Neuronal stem cell (in vitro differentiated cells): ENCODE data around the gene PKP4.

Experiments
- DNase-seq: peaks from one replicate; pipeline ENCODE4 v3.0.0-alpha.2; 2013; ENCODE audit warnings: low spot score
- H2AFZ ChIP-seq: one replicate; pipeline ENCODE4 v1.6.1; 2013; ENCODE audit warnings: mild to moderate bottlenecking, low read length, inconsistent platforms
- H2AK5ac ChIP-seq: 2 replicates; pipeline ENCODE4 v1.6.1; 2013; ENCODE audit warnings: low read depth, mild to moderate bottlenecking, inconsistent platforms, low read length, moderate library complexity, mixed read lengths
- H2BK120ac ChIP-seq: 2 replicates; pipeline ENCODE4 v1.6.1; 2013; ENCODE audit warnings: low read depth, mild to moderate bottlenecking, inconsistent platforms, low read length, moderate library complexity, mixed read lengths
- H2BK12ac ChIP-seq: one replicate; pipeline ENCODE4 v1.6.1; 2013; ENCODE audit warnings: low read length, inconsistent platforms
- H2BK15ac ChIP-seq: 2 replicates; pipeline ENCODE4 v1.6.1; 2013; ENCODE audit warnings: mild to moderate bottlenecking, low read length, inconsistent platforms, mixed read lengths
- H2BK5ac ChIP-seq: one replicate; pipeline ENCODE4 v1.6.1; 2013; ENCODE audit warnings: inconsistent platforms, mild to moderate bottlenecking, low read length, moderate library complexity
- H3K14ac ChIP-seq: one replicate; pipeline ENCODE4 v1.6.1; 2013; ENCODE audit warnings: low read length, inconsistent platforms
- H3K18ac ChIP-seq: 2 replicates; pipeline ENCODE4 v1.6.1; 2013; ENCODE audit warnings: low read length, inconsistent platforms
- H3K23ac ChIP-seq: 2 replicates; pipeline ENCODE4 v1.6.1; 2013; ENCODE audit warnings: low read depth, mild to moderate bottlenecking, mixed read lengths, low read length, inconsistent platforms; ENCODE audit not compliant: poor library complexity
- H3K27ac ChIP-seq: replicated peaks from 3 replicates; pipeline ENCODE4 v1.5.1; 2013; ENCODE audit warnings: low read length, inconsistent platforms
- H3K27me3 ChIP-seq, 3 experiments: 2 replicates each; pipeline ENCODE4 v1.6.1; 2013; ENCODE audit warnings: low read length in 3 of 3, mild to moderate bottlenecking in 2 of 3, inconsistent platforms in 1 of 3, low read depth in 1 of 3, mixed read lengths in 1 of 3, moderate library complexity in 1 of 3; ENCODE audit not compliant: control insufficient read depth in 3 of 3, insufficient read depth in 3 of 3
- H3K36me3 ChIP-seq, 2 donors: replicated peaks in 1 of 2; 2 replicates each; pipeline ENCODE4 v1.6.1; 2013; ENCODE audit warnings: low read length in 2 of 2; ENCODE audit not compliant: control insufficient read depth in 2 of 2, insufficient read depth in 2 of 2
- H3K4ac ChIP-seq: 2 replicates; pipeline ENCODE4 v1.6.1; 2013; ENCODE audit warnings: inconsistent platforms, mild to moderate bottlenecking, low read length, moderate library complexity
- H3K4me1 ChIP-seq, 2 donors: 1 replicate in 1 of 2; 2 replicates in 1 of 2; pipeline ENCODE4 v1.6.1; 2013; ENCODE audit warnings: low read length in 2 of 2, low read depth in 1 of 2; ENCODE audit not compliant: control insufficient read depth in 2 of 2, insufficient read depth in 1 of 2
- H3K4me2 ChIP-seq: one replicate; pipeline ENCODE4 v1.6.1; 2013; ENCODE audit warnings: mild to moderate bottlenecking, low read length, inconsistent platforms; ENCODE audit not compliant: insufficient read depth, poor library complexity, severe bottlenecking
- H3K4me3 ChIP-seq, 2 donors: 2 replicates each; pipeline ENCODE4 v1.5.1; 2013; ENCODE audit warnings: low read length in 2 of 2, mild to moderate bottlenecking in 2 of 2, inconsistent platforms in 1 of 2, moderate library complexity in 1 of 2
- H3K79me1 ChIP-seq: one replicate; pipeline ENCODE4 v1.6.1; 2013; ENCODE audit warnings: low read depth, mild to moderate bottlenecking, inconsistent platforms, low read length, moderate library complexity
- H3K9ac ChIP-seq: one replicate; pipeline ENCODE4 v1.6.1; 2013; ENCODE audit warnings: mild to moderate bottlenecking, low read depth, low read length, inconsistent platforms; ENCODE audit not compliant: poor library complexity
- H3K9me3 ChIP-seq, 2 donors: replicated peaks in 1 of 2; 2 replicates each; pipeline versions ENCODE3 to v1.6.1; 2013; ENCODE audit warnings: low read length in 2 of 2, mild to moderate bottlenecking in 2 of 2, inconsistent platforms in 1 of 2, low read depth in 1 of 2, mixed read lengths in 1 of 2, moderate library complexity in 1 of 2; ENCODE audit not compliant: control insufficient read depth in 2 of 2, insufficient read depth in 1 of 2
- H4K8ac ChIP-seq: one replicate; pipeline ENCODE4 v1.6.1; 2013; ENCODE audit warnings: low read depth, mild to moderate bottlenecking, inconsistent platforms, low read length, moderate library complexity
- H4K91ac ChIP-seq: one replicate; pipeline ENCODE4 v1.6.1; 2013; ENCODE audit warnings: low read length, low read depth, mild to moderate bottlenecking, inconsistent platforms; ENCODE audit not compliant: poor library complexity
- WGBS, 2 donors: extraction: QIAGEN DNeasy Blood & Tissue Kit; methylation state at CpG; one replicate each; pipeline ENCODE4 v1.1.7; 2013; ENCODE audit warnings: missing lambda C conversion rate in 2 of 2, mixed read lengths in 1 of 2; ENCODE audit not compliant: insufficient read length in 2 of 2, insufficient replicate concordance in 1 of 2; ENCODE audit errors: extremely low coverage in 2 of 2; 5-methylcytosine and 5-hydroxymethylcytosine counted together

PKP4 gene

DNA sequence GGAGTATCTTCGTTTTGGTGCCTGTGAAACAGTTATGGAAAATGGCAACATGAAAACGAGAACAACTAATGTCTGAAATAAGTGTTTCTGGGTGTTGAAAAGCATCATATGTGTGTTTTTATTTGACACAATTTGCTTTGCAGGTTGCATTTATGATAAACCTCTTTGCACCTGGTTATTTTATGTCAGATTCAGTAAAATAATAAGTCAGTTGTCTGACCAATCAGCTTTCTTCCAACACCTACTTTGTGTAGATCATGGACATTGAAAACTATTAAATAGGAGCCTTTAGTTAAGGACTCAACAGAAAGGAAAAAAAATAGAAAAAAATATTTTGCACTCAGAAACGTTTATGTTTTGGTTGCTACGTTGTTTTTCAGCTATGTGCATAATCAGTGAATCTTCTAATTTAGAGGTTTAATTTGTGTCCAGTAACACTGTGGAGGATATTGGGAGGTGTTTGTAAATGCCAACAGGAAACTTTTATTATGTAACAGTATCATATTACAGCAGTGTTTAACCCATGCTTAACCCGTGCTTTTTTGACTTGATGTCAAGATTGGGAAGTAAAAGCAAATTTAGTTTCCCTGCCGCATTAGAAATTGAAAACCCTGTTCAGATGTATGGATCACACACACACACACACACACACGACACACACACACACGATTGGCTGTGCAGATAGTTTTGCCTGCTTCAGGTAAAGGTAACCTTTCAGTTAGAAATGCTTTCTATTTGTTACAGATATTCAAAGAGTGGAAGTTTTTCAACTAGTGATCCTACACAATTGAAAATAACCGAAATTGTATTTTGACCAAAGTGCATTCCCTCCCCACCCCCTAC, 2.6 kb downstream of the PKP4 start:
- Histone ChIP-seq H4K91ac (no peak overlapping the region), H2BK15ac (no peak overlapping the region), H2AK5ac (no peak overlapping the region), H2AFZ (no peak overlapping the region), H2BK5ac (no peak overlapping the region), H3K4me3 (peak overlapping the region in 1 of 2 donors; percentile 85), H3K23ac (no peak overlapping the region), H2BK12ac (no peak overlapping the region), H3K18ac (no peak overlapping the region), H3K4me2 (no peak overlapping the region), H3K9me3 (no peaks in the 10 kb centered on the region), H3K36me3 (no peaks in the 10 kb centered on the region), H2BK120ac (no peak overlapping the region), H3K4me1 (peaks cover 13 to 18% of the 10 kb centered on the region in 2 donors), H3K27ac (no peak overlapping the region), H3K4ac (no peak overlapping the region), H3K27me3 (peaks cover 0 to 5% (median 0%) of the 10 kb centered on the region in 3 experiments), H4K8ac (no peak overlapping the region), H3K9ac (no peak overlapping the region), H3K79me1 (peaks cover 4% of the 10 kb centered on the region), H3K14ac (no peak overlapping the region)
- DNase-seq = no peak
- no CpG with 5 or more reads among the region's 9 CpGs for WGBS, 2 donors

DNA sequence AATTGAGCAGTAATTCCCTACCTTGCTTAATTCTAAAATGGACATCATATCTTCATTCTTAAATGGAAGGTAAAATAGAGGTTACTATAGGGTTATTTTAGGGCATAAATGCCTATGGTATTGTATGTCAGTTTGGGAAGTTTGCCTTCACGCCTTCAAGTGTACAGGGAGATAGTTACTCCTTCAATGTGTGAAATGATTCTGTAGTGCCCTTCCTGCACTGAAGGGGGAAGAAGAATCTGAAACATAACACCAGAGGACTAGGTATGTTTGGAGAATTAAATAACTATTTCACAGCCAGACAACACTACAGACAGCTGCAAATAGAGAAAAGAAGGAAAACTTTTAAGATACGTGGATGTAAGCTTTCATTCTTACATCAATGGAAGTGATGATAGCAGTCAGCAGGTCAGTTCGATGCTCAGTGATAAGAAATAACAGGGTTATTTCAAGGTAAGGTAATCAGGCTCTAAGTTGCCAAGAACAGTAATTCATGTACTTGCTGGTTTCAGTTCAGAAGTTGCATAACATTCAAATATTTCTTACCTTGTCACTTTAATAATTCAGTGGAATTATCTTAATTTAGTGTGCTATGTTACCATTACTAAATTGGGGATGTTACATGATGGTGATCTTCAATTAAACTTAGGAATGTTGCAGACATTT, 4.0 kb downstream of the PKP4 start:
- H2AFZ ChIP-seq = no peak overlapping the region
- no peaks in the 10 kb centered on the region for H3K36me3 ChIP-seq
- H3K23ac ChIP-seq = no peak overlapping the region
- no peak overlapping the region for H3K9ac ChIP-seq
- peaks cover 13 to 18% of the 10 kb centered on the region in 2 donors for H3K4me1 ChIP-seq
- no peaks in the 10 kb centered on the region for H3K9me3 ChIP-seq
- no peak overlapping the region for H3K4ac ChIP-seq
- no peak overlapping the region for H2AK5ac ChIP-seq
- no peak overlapping the region for H2BK15ac ChIP-seq
- H3K27me3 ChIP-seq = no peaks in the 10 kb centered on the region
- H3K4me3 ChIP-seq = no peak overlapping the region
- H3K14ac ChIP-seq = no peak overlapping the region
- no peak overlapping the region for H3K27ac ChIP-seq
- H4K8ac ChIP-seq = no peak overlapping the region
- no peak overlapping the region for H3K18ac ChIP-seq
- no CpG with 5 or more reads among the region's 3 CpGs for WGBS, 2 donors
- H4K91ac ChIP-seq = no peak overlapping the region
- H2BK12ac ChIP-seq = no peak overlapping the region
- no peak overlapping the region for H2BK120ac ChIP-seq
- no peak overlapping the region for H2BK5ac ChIP-seq
- peaks cover 4% of the 10 kb centered on the region for H3K79me1 ChIP-seq
- no peak overlapping the region for H3K4me2 ChIP-seq
- no peak for DNase-seq

DNA sequence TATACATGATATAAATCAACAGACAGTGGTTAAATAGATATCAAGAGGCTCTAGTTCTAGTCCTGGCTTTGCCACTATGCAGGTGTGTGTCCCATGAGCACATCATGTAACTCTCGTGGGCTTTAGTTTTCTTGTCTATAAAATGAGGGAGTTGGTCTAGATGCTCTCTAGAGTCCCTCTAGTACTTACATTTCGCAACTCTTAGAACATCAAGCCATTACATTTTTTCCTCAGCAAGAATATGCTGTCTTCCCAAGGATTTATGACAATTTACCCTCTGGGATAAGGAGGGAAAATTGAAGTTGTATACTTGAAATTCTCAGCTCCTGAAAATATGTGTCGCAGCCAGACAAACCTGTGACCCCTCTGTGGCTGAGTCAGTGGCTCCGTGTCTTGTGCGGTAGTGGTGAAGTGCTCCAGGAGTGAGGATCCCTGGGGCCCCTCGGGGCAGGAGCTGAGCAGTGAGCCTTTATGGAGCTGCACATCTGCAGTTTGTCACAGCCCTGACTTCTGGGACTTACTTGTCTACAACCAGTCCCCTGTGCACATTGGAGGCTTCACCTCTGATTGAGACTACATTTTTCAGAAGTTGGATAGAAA, 6.8 kb downstream of the PKP4 start:
- H3K27ac ChIP-seq = no peak overlapping the region

More for the DNA sequence above, 6.8 kb downstream of the PKP4 start:
- H3K27me3 ChIP-seq = no peaks in the 10 kb centered on the region
- no peak overlapping the region for H4K8ac ChIP-seq
- H3K9me3 ChIP-seq = no peaks in the 10 kb centered on the region
- H2BK15ac ChIP-seq = no peak overlapping the region
- no peak overlapping the region for H2BK120ac ChIP-seq
- no peaks in the 10 kb centered on the region for H3K36me3 ChIP-seq
- DNase-seq = no peak
- H2AFZ ChIP-seq = no peak overlapping the region
- no peak overlapping the region for H3K14ac ChIP-seq
- no peak overlapping the region for H3K4me2 ChIP-seq
- H3K9ac ChIP-seq = no peak overlapping the region
- H3K4ac ChIP-seq = no peak overlapping the region
- no CpG with 5 or more reads among the region's 6 CpGs for WGBS, 2 donors
- no peak overlapping the region for H3K4me3 ChIP-seq
- H3K4me1 ChIP-seq = peaks cover 8 to 12% of the 10 kb centered on the region in 2 donors
- H2BK5ac ChIP-seq = no peak overlapping the region
- peaks cover 4% of the 10 kb centered on the region for H3K79me1 ChIP-seq
- H2AK5ac ChIP-seq = no peak overlapping the region
- H3K18ac ChIP-seq = no peak overlapping the region
- no peak overlapping the region for H4K91ac ChIP-seq
- no peak overlapping the region for H2BK12ac ChIP-seq
- no peak overlapping the region for H3K23ac ChIP-seq
